ENCODE results near the gene RNF114. TPM values are rescaled to one million over a fixed set of nuclear protein-coding genes. Genes with fewer than 3 reads are reported as not detected.

The RNF114 gene
- total RNA-seq, 1 donor from 2014 or later = 62.7 TPM

DNA sequence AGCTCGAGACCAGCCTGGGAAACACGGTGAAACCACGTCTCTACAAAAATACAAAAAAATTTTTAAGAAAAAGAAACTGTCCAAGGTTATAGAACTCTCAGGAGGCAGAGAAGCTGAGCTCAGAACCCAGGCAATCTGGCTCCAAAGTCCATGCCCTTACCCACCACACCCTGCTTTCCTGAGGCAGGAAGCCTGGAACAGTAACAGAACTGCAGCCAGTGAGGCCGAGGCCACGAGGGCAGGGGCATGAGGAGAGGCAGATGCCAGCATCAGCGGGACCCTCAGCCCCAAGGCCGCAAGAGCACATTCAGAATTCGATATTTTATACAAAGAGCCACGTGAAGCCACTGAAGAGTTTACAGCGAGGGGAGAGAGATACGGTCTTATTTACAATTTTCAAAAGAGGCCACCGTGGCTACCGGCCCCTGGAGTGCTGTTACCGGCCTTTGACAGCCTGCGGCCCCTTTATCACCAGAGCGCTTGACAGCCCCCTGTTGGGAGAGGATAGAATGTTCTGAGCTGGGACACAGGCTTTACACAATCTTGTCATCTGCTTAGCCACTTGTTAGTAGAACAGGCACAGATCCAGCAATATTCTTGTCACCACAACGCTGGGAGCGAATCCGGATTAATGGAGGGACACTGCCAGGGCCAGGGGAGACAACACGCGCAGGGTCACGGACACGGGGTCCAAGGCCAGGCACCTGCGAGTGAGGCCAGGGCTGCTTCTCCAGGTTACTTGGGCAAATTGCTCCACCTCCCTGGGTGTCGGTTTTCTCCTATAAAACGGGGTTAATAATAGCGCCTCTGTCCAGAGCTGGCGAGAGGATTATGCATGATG is 26.5 kb upstream of the RNF114 start:
- Mint-ChIP-seq H3K36me3 (ENCODE audit: low read depth, unreplicated experiment) (peaks cover 14% of the 10 kb centered on the region), H3K4me1 (ENCODE audit: low read depth, unreplicated experiment) (peaks cover 14% of the 10 kb centered on the region), H3K9me3 (ENCODE audit: unreplicated experiment) (no peaks in the 10 kb centered on the region), H3K27me3 (ENCODE audit: low read depth, unreplicated experiment) (no peaks in the 10 kb centered on the region), H3K4me3 (ENCODE audit: unreplicated experiment) (no peak overlapping the region), H3K27ac (ENCODE audit: unreplicated experiment) (no peak overlapping the region)
- DNase-seq (ENCODE audit: low read depth) (no peak), FAIRE-seq (no peak)
- peaks cover 79% of the 10 kb centered on the region for H4K20me1 ChIP-seq (ENCODE audit: insufficient read depth, low read length)
- TF ChIP-seq, protein P1, sequence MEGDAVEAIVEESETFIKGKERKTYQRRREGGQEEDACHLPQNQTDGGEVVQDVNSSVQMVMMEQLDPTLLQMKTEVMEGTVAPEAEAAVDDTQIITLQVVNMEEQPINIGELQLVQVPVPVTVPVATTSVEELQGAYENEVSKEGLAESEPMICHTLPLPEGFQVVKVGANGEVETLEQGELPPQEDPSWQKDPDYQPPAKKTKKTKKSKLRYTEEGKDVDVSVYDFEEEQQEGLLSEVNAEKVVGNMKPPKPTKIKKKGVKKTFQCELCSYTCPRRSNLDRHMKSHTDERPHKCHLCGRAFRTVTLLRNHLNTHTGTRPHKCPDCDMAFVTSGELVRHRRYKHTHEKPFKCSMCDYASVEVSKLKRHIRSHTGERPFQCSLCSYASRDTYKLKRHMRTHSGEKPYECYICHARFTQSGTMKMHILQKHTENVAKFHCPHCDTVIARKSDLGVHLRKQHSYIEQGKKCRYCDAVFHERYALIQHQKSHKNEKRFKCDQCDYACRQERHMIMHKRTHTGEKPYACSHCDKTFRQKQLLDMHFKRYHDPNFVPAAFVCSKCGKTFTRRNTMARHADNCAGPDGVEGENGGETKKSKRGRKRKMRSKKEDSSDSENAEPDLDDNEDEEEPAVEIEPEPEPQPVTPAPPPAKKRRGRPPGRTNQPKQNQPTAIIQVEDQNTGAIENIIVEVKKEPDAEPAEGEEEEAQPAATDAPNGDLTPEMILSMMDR (IDR thresholded peaks at IDR 0.05; ENCODE audit: insufficient read depth, low read depth, low read length) = peak; percentile 22
- TF ChIP-seq EZH2 (IDR thresholded peaks at IDR 0.05; ENCODE audit: insufficient read depth, low read length) = no peak
- no peak overlapping the region for H3K4me2 ChIP-seq (ENCODE audit: low read length)
- H3K4me1 ChIP-seq (ENCODE audit: insufficient read depth, low read length) = peaks cover 16% of the 10 kb centered on the region
- no peak overlapping the region for H3K4me3 ChIP-seq (ENCODE audit: insufficient read depth, low read depth, low read length)
- H3K36me3 ChIP-seq (ENCODE audit: insufficient read depth, low read length) = peaks cover 4% of the 10 kb centered on the region
- peaks cover 77% of the 10 kb centered on the region for H3K79me2 ChIP-seq (ENCODE audit: insufficient read depth, low read length)
- no peak overlapping the region for H2AFZ ChIP-seq (ENCODE audit: low read depth, low read length)
- no peaks in the 10 kb centered on the region for H3K27me3 ChIP-seq (ENCODE audit: insufficient read depth, low read length)
- H3K9me3 ChIP-seq (ENCODE audit: insufficient read depth, low read depth, low read length) = no peaks in the 10 kb centered on the region
- no peak overlapping the region for H3K27ac ChIP-seq (ENCODE audit: low read depth, low read length)
- no peak overlapping the region for H3K9ac ChIP-seq (ENCODE audit: low read length)

DNA sequence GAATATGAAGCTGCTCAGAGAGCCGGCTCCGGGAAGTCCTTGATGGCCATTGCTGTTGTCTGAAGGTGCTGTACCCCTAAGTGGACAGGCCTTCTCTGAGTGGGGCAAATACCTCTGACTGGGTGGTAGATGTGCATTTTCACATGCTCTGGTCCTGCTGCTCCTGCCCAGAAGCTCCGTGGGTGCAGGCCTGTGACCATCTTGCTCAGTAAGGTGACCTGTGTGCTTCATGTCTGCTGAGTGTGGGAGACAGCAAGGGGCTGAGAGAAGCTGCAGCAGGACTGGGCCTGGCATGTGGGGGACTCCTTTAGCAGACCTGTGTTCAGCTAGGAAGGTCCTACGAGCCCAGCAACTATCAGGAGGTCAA is 25.9 kb upstream of the RNF114 start:
- no peaks in the 10 kb centered on the region for H3K27me3 Mint-ChIP-seq (ENCODE audit: low read depth, unreplicated experiment)
- no peak for FAIRE-seq
- Histone ChIP-seq H3K9ac (ENCODE audit: low read length) (no peak overlapping the region), H3K79me2 (ENCODE audit: insufficient read depth, low read length) (peaks cover 83% of the 10 kb centered on the region), H3K4me1 (ENCODE audit: insufficient read depth, low read length) (peaks cover 18% of the 10 kb centered on the region), H3K27me3 (ENCODE audit: insufficient read depth, low read length) (no peaks in the 10 kb centered on the region), H2AFZ (ENCODE audit: low read depth, low read length) (no peak overlapping the region), H3K9me3 (ENCODE audit: insufficient read depth, low read depth, low read length) (no peaks in the 10 kb centered on the region), H3K36me3 (ENCODE audit: insufficient read depth, low read length) (peaks cover 3% of the 10 kb centered on the region), H4K20me1 (ENCODE audit: insufficient read depth, low read length) (peaks cover 75% of the 10 kb centered on the region), H3K4me3 (ENCODE audit: insufficient read depth, low read depth, low read length) (no peak overlapping the region), H3K27ac (ENCODE audit: low read depth, low read length) (no peak overlapping the region), H3K4me2 (ENCODE audit: low read length) (no peak overlapping the region)
- no peak overlapping the region for H3K4me3 Mint-ChIP-seq (ENCODE audit: unreplicated experiment)
- no peak overlapping the region for H3K27ac Mint-ChIP-seq (ENCODE audit: unreplicated experiment)
- H3K9me3 Mint-ChIP-seq (ENCODE audit: unreplicated experiment) = no peaks in the 10 kb centered on the region
- DNase-seq (ENCODE audit: low read depth) = no peak
- H3K36me3 Mint-ChIP-seq (ENCODE audit: low read depth, unreplicated experiment) = peaks cover 11% of the 10 kb centered on the region
- peaks cover 14% of the 10 kb centered on the region for H3K4me1 Mint-ChIP-seq (ENCODE audit: low read depth, unreplicated experiment)
- TF ChIP-seq EZH2 (IDR thresholded peaks at IDR 0.05; ENCODE audit: insufficient read depth, low read length) = no peak
- TF ChIP-seq, protein P1 (IDR thresholded peaks at IDR 0.05; ENCODE audit: insufficient read depth, low read depth, low read length) = no peak
